ENCODE data around the gene SLC9A9. TPM values are rescaled to one million over a fixed set of nuclear protein-coding genes. Genes with fewer than 3 reads are reported as not detected.

Gene SLC9A9
- total RNA-seq, 1 donor from 2014 or later, result 0.22 TPM

DNA sequence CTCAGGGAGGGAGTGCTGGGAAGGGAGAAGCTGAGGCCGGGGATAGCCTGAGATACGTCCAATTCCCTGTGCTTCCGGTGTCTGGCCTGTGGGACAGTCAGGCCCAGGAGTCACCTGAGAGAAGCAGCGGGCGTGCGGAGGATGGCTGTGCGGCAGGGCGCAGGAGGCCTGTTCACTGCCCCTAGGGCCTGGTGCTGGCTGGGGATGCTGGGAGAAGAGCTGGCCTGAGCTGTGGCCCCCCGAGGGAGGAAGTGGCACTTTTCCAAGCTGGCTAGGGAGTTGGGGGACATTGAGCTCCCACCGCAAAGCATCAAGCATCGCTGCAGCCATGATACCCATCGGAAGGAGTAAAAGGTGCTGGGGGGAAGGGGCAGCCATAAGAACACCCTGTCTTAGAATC lies 619.9 kb downstream of the SLC9A9 start:
- Histone ChIP-seq H3K4me2 (no peak overlapping the region), H3F3A (ENCODE audit: low read depth) (no peaks in the 10 kb centered on the region), H3K27ac (no peak overlapping the region), H3K27me3 (no peaks in the 10 kb centered on the region), H3K4me3 (no peak overlapping the region), H4K20me1 (ENCODE audit: low read depth) (no peaks in the 10 kb centered on the region), H3K36me3 (no peaks in the 10 kb centered on the region), H3K9me3 (ENCODE audit: low read depth) (no peaks in the 10 kb centered on the region), H3K4me1 (no peaks in the 10 kb centered on the region), H3K9ac (no peak overlapping the region), H3K79me2 (ENCODE audit: low read depth) (no peaks in the 10 kb centered on the region), H2AFZ (replicated peaks) (no peak overlapping the region)
- Mint-ChIP-seq H3K27ac (no peak overlapping the region), H3K4me1 (no peaks in the 10 kb centered on the region), H3K27me3 (ENCODE audit: insufficient read depth, low read depth) (peaks cover 6% of the 10 kb centered on the region), H3K4me3 (no peak overlapping the region), H3K36me3 (no peaks in the 10 kb centered on the region), H3K9me3 (peaks cover 5% of the 10 kb centered on the region)
- DNase-seq (ENCODE audit: low spot score), result no peak
- TF ChIP-seq CTCF (IDR thresholded peaks at IDR 0.05) (no peak), EZH2 (IDR thresholded peaks at IDR 0.05) (no peak), EZH2phosphoT487 (IDR thresholded peaks at IDR 0.05) (no peak)

- Histone ChIP-seq H3K36me3 (no peaks in the 10 kb centered on the region), H3K4me1 (no peaks in the 10 kb centered on the region), H3K27me3 (no peaks in the 10 kb centered on the region), H3K9me3 (ENCODE audit: low read depth) (no peaks in the 10 kb centered on the region), H3K9ac (no peak overlapping the region), H3F3A (ENCODE audit: low read depth) (no peaks in the 10 kb centered on the region), H3K79me2 (ENCODE audit: low read depth) (no peaks in the 10 kb centered on the region), H4K20me1 (ENCODE audit: low read depth) (no peaks in the 10 kb centered on the region), H3K27ac (no peak overlapping the region), H3K4me3 (no peak overlapping the region), H2AFZ (replicated peaks) (peak overlapping the region; percentile 46), H3K4me2 (no peak overlapping the region)
- Mint-ChIP-seq H3K27me3 (ENCODE audit: insufficient read depth, low read depth) (peaks cover 3% of the 10 kb centered on the region), H3K4me1 (peaks cover 5% of the 10 kb centered on the region), H3K9me3 (no peaks in the 10 kb centered on the region), H3K36me3 (no peaks in the 10 kb centered on the region), H3K4me3 (no peak overlapping the region), H3K27ac (no peak overlapping the region)
- DNase-seq (ENCODE audit: low spot score), result peak; percentile 20
- no peak for TF ChIP-seq EZH2 (IDR thresholded peaks at IDR 0.05)
- TF ChIP-seq CTCF (IDR thresholded peaks at IDR 0.05), result no peak
- TF ChIP-seq EZH2phosphoT487 (IDR thresholded peaks at IDR 0.05), result no peak
Observed at GRCh38 chr3:143226678-143227291, 621.5 kb downstream of the SLC9A9 start.

DNA sequence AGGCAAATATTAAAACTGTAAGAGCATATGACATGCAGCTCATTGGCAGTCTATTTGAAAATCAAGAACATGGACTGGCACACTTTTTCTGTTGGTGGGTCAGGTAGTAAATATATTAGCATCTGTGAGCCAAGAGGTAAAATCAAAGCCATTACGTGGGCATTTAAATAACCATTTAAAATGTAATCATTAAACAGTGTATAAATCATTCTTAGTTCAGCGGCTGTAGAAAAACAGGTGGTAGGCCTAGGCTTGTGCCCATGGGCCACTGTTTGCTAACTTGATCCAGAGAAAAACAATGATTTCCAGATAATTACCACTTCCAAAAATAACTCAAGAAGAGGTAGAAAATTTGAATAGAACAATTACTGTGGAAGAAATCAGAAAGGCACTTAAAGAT lies 623.6 kb downstream of the SLC9A9 start:
- H3K27me3 Mint-ChIP-seq (ENCODE audit: insufficient read depth, low read depth), result peaks cover 3% of the 10 kb centered on the region
- peaks cover 5% of the 10 kb centered on the region for H3K4me1 Mint-ChIP-seq
- H3K79me2 ChIP-seq (ENCODE audit: low read depth), result no peaks in the 10 kb centered on the region
- H3K4me3 ChIP-seq, result no peak overlapping the region
- no peak overlapping the region for H3K4me2 ChIP-seq
- DNase-seq (ENCODE audit: low spot score), result no peak
- H3K9me3 Mint-ChIP-seq, result no peaks in the 10 kb centered on the region
- H3K36me3 ChIP-seq, result no peaks in the 10 kb centered on the region
- H3K27ac ChIP-seq, result no peak overlapping the region
- no peaks in the 10 kb centered on the region for H4K20me1 ChIP-seq (ENCODE audit: low read depth)
- no peak for TF ChIP-seq CTCF (IDR thresholded peaks at IDR 0.05)
- no peak for TF ChIP-seq EZH2 (IDR thresholded peaks at IDR 0.05)
- no peak for TF ChIP-seq EZH2phosphoT487 (IDR thresholded peaks at IDR 0.05)
- H3K4me1 ChIP-seq, result no peaks in the 10 kb centered on the region
- no peak overlapping the region for H3K4me3 Mint-ChIP-seq
- H3K9me3 ChIP-seq (ENCODE audit: low read depth), result no peaks in the 10 kb centered on the region
- H3K36me3 Mint-ChIP-seq, result no peaks in the 10 kb centered on the region
- no peak overlapping the region for H3K9ac ChIP-seq
- no peak overlapping the region for H3K27ac Mint-ChIP-seq
- H3F3A ChIP-seq (ENCODE audit: low read depth), result no peaks in the 10 kb centered on the region
- no peak overlapping the region for H2AFZ ChIP-seq (replicated peaks)
- no peaks in the 10 kb centered on the region for H3K27me3 ChIP-seq

Measured in neural progenitor cell (in vitro differentiated cells).